ENCODE measurements around the gene RAP1GAP.

DNA sequence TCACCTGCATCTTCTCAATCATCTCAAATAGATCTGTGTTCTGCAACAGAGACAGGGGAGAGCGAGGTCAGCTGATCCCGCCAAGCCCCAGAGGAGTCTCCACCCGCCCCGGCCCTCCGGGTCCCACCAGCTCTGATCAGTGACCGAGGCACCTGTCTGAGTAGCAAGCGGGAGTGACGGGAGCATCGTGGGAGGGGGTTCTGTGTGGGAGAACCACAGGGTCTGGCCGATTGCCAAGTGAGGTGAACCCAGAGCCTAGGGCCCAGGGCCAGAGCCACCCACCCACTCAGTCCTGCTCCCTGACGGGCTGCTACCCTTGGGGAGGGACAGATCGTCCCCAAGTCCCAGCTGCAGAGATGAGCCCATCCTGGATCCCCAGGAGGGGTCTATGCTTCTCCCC is 49.1 kb downstream of the RAP1GAP start:
- no peak for TF ChIP-seq EZH2 (IDR thresholded peaks at IDR 0.05; ENCODE audit: borderline replicate concordance, low read length)
- TF ChIP-seq, protein P1, sequence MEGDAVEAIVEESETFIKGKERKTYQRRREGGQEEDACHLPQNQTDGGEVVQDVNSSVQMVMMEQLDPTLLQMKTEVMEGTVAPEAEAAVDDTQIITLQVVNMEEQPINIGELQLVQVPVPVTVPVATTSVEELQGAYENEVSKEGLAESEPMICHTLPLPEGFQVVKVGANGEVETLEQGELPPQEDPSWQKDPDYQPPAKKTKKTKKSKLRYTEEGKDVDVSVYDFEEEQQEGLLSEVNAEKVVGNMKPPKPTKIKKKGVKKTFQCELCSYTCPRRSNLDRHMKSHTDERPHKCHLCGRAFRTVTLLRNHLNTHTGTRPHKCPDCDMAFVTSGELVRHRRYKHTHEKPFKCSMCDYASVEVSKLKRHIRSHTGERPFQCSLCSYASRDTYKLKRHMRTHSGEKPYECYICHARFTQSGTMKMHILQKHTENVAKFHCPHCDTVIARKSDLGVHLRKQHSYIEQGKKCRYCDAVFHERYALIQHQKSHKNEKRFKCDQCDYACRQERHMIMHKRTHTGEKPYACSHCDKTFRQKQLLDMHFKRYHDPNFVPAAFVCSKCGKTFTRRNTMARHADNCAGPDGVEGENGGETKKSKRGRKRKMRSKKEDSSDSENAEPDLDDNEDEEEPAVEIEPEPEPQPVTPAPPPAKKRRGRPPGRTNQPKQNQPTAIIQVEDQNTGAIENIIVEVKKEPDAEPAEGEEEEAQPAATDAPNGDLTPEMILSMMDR (conservative IDR thresholded peaks at IDR 0.05 in 1 of 2, IDR thresholded peaks at IDR 0.05 in 1 of 2; ENCODE audit: extremely low read depth in 1 of 2, insufficient read depth in 1 of 2, low read depth in 1 of 2, low read length in 2 of 2) = no peak
